Tibial nerve (tissue), 4 donors: Measurements from ENCODE around the gene GALNT8.

ENCODE experiments used
- CTCF ChIP-seq, 5 experiments: fragments of 200-600 bp in 3 of 5; fragments of 450-650 bp in 2 of 5; sonication (generic) in 3 of 5; IDR thresholded peaks; one replicate each; pipeline ENCODE4 v1.5.1; 2016 to 2019; ENCODE audit warnings: antibody characterized with exemption in 5 of 5, mild to moderate bottlenecking in 3 of 5, moderate library complexity in 2 of 5
- EP300 ChIP-seq, 2 donors: sonication (generic); formaldehyde crosslinking; IDR thresholded peaks; one replicate each; pipeline ENCODE4 v1.6.1; 2017; ENCODE audit warnings: antibody characterized with exemption in 2 of 2, mild to moderate bottlenecking in 1 of 2
- POLR2A ChIP-seq, 2 donors: fragments of 450-650 bp; IDR thresholded peaks; one replicate each; pipeline ENCODE4 v1.6.1; 2017; ENCODE audit warnings: antibody characterized with exemption in 2 of 2, mild to moderate bottlenecking in 2 of 2, moderate library complexity in 2 of 2

- TF ChIP-seq CTCF (IDR thresholded peaks at IDR 0.05) (no peak), POLR2A (IDR thresholded peaks at IDR 0.05) (no peak), EP300 (IDR thresholded peaks at IDR 0.05) (no peak)
These were observed 71.3 kb downstream of the GALNT8 start for GRCh38 chr12:4791497-4791896.
